Natural killer cell (primary cell): ENCODE measurements around the gene TGM2. TPM values are rescaled to one million over a fixed set of nuclear protein-coding genes. Genes with fewer than 3 reads are reported as not detected.

Source experiments
- ATAC-seq, 3 donors: fragments of 150-1000 bp in 2 of 3; fragments of 200-7000 bp in 1 of 3; cut with Tn5 transposase; 1 replicate in 1 of 3; 2 replicates in 2 of 3; pipeline ENCODE4 v1.10.0; 2021; ENCODE audit warnings: mild to moderate bottlenecking in 2 of 3, moderate library complexity in 2 of 3
- DNase-seq, 2 donors: peaks; one replicate each; pipeline versions ENCODE4 v3.0.0 to v3.0.0-alpha.2; 2013 to 2021; ENCODE audit warnings: mixed read lengths in 1 of 2
- H3K27ac ChIP-seq: one replicate; pipeline ENCODE4 v1.5.1; 2013; ENCODE audit warnings: mild to moderate bottlenecking, low read length
- H3K27me3 ChIP-seq: one replicate; pipeline ENCODE4 v1.6.1; 2013; ENCODE audit warnings: low read length; ENCODE audit not compliant: control insufficient read depth, insufficient read depth
- H3K36me3 ChIP-seq: one replicate; pipeline ENCODE4 v1.6.1; 2013; ENCODE audit warnings: low read length; ENCODE audit not compliant: control insufficient read depth, insufficient read depth
- H3K4me1 ChIP-seq: one replicate; pipeline ENCODE4 v1.6.1; 2013; ENCODE audit warnings: low read length; ENCODE audit not compliant: control insufficient read depth, insufficient read depth
- H3K4me3 ChIP-seq: one replicate; pipeline ENCODE4 v1.5.1; 2013; ENCODE audit warnings: low read length
- H3K9me3 ChIP-seq: one replicate; pipeline ENCODE4 v1.6.1; 2013; ENCODE audit warnings: low read length; ENCODE audit not compliant: control insufficient read depth, insufficient read depth
- H3K27ac Mint-ChIP-seq, 2 donors: one replicate each; pipeline ENCODE4 v1.8.0; 2022; ENCODE audit warnings: mild to moderate bottlenecking in 2 of 2, mixed read lengths in 2 of 2, moderate library complexity in 1 of 2
- H3K27me3 Mint-ChIP-seq, 2 donors: one replicate each; pipeline ENCODE4 v1.8.0; 2022; ENCODE audit warnings: low read depth in 2 of 2, mixed read lengths in 2 of 2
- H3K36me3 Mint-ChIP-seq: one replicate; pipeline ENCODE4 v1.8.0; 2022; ENCODE audit warnings: mixed read lengths
- H3K4me1 Mint-ChIP-seq, 2 donors: one replicate each; pipeline ENCODE4 v1.8.0; 2022; ENCODE audit warnings: mixed read lengths in 2 of 2
- H3K4me3 Mint-ChIP-seq: one replicate; pipeline ENCODE4 v1.8.0; 2022; ENCODE audit warnings: mild to moderate bottlenecking, moderate library complexity, mixed read lengths
- H3K9me3 Mint-ChIP-seq, 2 donors: one replicate each; pipeline ENCODE4 v1.8.0; 2022; ENCODE audit warnings: mixed read lengths in 2 of 2
- WGBS: methylation state at CpG from one replicate; pipeline ENCODE4 v1.1.7; 2013; ENCODE audit warnings: missing lambda C conversion rate; ENCODE audit not compliant: insufficient coverage; 5-methylcytosine and 5-hydroxymethylcytosine counted together
- intact Hi-C: fragments of 100-400 bp; cut with micrococcal nuclease; formaldehyde crosslinking; loops from one replicate; pipeline ENCODE4 v1.14.2; 2022
- total RNA-seq, 4 donors: library from RNA; stranded (reverse); fragments of 120-200 nt in 1 of 4; gene quantifications; one replicate each; pipeline versions ENCODE4 v1.2.3 to v1.2.4, GENCODE V29; 2013 to 2022
- TF ChIP-seq, protein P1 (sequence below): fragments of 200-600 bp; IDR thresholded peaks from one replicate; pipeline ENCODE4 v1.8.0; 2022; ENCODE audit warnings: antibody characterized with exemption

Gene TGM2
- total RNA-seq, 3 donors from 2014 or later (not counting 1 experiment from before 2014, with no cell fraction given) = 0.33 TPM; not detected in 1

DNA sequence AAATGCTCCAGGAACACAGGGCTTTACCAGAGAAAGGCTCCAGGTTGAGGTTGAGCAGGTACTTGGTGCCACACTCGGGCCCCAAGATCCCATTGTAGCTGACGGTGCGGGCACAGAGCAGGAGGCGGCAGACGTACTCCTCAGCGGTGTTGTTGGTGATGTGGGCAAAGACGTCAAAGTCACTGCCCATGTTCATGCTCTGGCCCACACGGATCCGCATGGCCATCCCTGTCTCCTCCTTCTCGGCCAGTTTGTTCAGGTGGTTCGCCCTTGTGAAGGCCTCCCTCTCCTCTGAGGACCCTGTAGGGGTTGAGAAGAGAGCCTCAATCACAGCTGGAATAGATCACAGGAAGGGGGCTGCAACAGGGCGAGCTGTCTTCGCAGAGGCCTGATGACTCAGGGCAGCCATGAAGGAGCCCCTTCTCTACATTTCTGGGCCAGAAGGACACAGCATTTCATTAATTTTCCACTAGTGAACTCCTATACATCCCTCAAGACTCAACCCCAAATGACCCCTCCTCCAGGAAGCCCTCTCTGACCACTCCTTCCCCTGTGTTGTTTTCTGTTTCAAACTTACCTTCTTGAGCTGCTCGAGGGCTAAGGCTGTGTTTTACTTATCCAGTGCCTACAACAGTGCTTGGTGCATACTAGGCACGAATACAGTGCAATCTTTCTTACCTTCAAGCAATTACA is 26.8 kb downstream of the TGM2 start:
- ATAC-seq = no peak

DNA sequence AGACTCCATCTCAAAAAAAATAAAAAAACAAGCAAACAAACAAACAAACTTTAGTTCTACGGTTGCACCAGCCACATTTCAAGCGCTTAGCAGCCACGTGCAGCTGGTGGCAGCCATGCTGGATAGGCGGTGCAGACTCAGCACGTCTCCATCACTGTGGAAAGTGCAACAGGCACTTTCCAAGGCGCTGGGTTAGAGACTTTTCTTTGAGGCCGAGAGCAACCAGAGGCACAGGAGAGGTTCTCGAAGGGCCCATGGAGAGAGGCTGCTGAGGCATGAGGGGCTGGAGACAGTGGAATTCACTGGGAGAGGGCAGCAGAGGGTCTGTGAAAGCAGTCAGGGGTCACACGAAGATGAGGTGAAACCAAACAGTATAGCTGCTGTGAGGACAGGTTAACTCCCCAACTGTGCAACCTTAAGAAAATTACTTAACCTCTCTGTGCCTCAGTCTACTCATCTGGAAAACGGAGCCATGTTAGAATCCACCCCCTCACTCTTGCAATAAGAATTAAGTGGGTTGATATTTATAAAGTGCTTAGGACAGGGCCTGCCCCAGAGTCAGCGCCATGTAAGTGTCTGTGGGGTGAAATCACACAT is 27.5 kb downstream of the TGM2 start:
- Mint-ChIP-seq H3K36me3 (no peaks in the 10 kb centered on the region), H3K27ac (no peak overlapping the region), H3K4me1 (peaks cover 0 to 6% of the 10 kb centered on the region in 2 donors), H3K9me3 (no peaks in the 10 kb centered on the region), H3K4me3 (no peak overlapping the region), H3K27me3 (no peaks in the 10 kb centered on the region)
- Histone ChIP-seq H3K9me3 (no peaks in the 10 kb centered on the region), H3K27me3 (no peaks in the 10 kb centered on the region), H3K4me1 (peaks cover 12% of the 10 kb centered on the region), H3K36me3 (no peaks in the 10 kb centered on the region), H3K27ac (no peak overlapping the region), H3K4me3 (no peak overlapping the region)
- intact Hi-C loops = no loop called here
- 90% methylated on average over 10 of the region's 11 CpGs for WGBS
- TF ChIP-seq, protein P1, sequence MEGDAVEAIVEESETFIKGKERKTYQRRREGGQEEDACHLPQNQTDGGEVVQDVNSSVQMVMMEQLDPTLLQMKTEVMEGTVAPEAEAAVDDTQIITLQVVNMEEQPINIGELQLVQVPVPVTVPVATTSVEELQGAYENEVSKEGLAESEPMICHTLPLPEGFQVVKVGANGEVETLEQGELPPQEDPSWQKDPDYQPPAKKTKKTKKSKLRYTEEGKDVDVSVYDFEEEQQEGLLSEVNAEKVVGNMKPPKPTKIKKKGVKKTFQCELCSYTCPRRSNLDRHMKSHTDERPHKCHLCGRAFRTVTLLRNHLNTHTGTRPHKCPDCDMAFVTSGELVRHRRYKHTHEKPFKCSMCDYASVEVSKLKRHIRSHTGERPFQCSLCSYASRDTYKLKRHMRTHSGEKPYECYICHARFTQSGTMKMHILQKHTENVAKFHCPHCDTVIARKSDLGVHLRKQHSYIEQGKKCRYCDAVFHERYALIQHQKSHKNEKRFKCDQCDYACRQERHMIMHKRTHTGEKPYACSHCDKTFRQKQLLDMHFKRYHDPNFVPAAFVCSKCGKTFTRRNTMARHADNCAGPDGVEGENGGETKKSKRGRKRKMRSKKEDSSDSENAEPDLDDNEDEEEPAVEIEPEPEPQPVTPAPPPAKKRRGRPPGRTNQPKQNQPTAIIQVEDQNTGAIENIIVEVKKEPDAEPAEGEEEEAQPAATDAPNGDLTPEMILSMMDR = no peak
- no peak for DNase-seq
- no peak for ATAC-seq

More for the DNA sequence above, 26.8 kb downstream of the TGM2 start:
- no peaks in the 10 kb centered on the region for H3K27me3 Mint-ChIP-seq
- Histone ChIP-seq H3K4me1 (peaks cover 12% of the 10 kb centered on the region), H3K27ac (no peak overlapping the region), H3K4me3 (no peak overlapping the region), H3K9me3 (no peaks in the 10 kb centered on the region), H3K27me3 (no peaks in the 10 kb centered on the region), H3K36me3 (no peaks in the 10 kb centered on the region)
- intact Hi-C loops = no loop called here
- H3K36me3 Mint-ChIP-seq = no peaks in the 10 kb centered on the region
- TF ChIP-seq, protein P1 = no peak
- H3K9me3 Mint-ChIP-seq = no peaks in the 10 kb centered on the region
- H3K27ac Mint-ChIP-seq = no peak overlapping the region
- H3K4me3 Mint-ChIP-seq = no peak overlapping the region
- H3K4me1 Mint-ChIP-seq = peaks cover 0 to 6% of the 10 kb centered on the region in 2 donors
- WGBS = 89% methylated on average over 15 of the region's 15 CpGs
- no peak for DNase-seq

DNA sequence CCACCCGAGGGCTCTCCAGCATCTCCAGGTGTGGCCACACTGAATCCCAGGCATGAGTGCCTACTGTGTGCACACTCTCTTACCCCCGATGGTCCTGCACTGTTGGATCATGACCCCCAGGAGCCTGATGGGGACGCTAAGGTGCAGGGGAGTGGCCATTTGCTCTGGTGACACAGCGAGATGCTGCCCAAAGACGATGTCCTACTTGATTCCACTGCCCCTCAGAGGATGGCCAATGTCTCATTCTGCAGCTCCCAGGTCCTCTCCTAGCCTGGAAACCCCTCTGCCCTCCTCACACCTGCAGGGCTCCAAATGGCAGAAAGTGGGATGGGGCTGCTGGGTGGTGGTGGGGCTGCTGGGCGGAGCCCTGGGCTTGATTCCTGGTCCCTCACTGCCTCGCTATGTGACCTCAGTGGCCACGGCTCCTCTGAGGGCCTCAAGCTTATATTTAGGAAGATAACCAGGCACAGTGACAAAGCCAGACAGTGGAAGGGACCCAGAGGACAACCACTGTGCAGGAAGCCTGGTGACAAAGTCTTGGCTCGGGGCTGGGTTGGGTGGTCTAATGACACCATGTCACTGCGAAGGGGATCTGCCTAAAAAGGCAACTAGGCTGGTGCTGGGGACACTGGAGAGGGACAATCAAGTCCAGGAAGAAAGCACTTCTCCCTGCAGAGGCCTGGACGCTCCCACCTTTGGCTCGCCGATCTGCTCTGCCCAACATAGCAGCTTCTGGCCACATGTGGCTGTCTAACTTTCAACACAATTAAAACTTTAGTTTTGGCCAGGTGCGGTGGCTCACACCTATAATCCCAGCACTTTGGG is 28.4 kb downstream of the TGM2 start:
- Mint-ChIP-seq H3K9me3 (no peaks in the 10 kb centered on the region), H3K27me3 (no peaks in the 10 kb centered on the region), H3K4me1 (peaks cover 0 to 6% of the 10 kb centered on the region in 2 donors), H3K36me3 (no peaks in the 10 kb centered on the region), H3K4me3 (no peak overlapping the region), H3K27ac (no peak overlapping the region)
- DNase-seq (no peak), ATAC-seq (no peak)
- Histone ChIP-seq H3K36me3 (no peaks in the 10 kb centered on the region), H3K4me1 (peaks cover 12% of the 10 kb centered on the region), H3K27me3 (no peaks in the 10 kb centered on the region), H3K9me3 (no peaks in the 10 kb centered on the region), H3K27ac (no peak overlapping the region), H3K4me3 (no peak overlapping the region)
- intact Hi-C loops = no loop called here
- WGBS = 89% methylated on average over 14 of the region's 14 CpGs
- TF ChIP-seq, protein P1 = no peak
